GM04504 (cell line): ENCODE results near the gene SPAG7.

ENCODE experiments used
- DNase-seq: peaks from one replicate; pipeline ENCODE4 v3.0.0-alpha.2; 2012; ENCODE audit warnings: low read depth

The SPAG7 gene

GRCh38 chr17:4950075-4950745 lies 17.4 kb downstream of the SPAG7 start:
- DNase-seq = no peak

GRCh38 chr17:4949321-4950074 lies 18.1 kb downstream of the SPAG7 start:
- DNase-seq = no peak

- peak; percentile 84 for DNase-seq
These were observed 18.7 kb downstream of the SPAG7 start for GRCh38 chr17:4948931-4949320.

- DNase-seq = peak; percentile 88
These were observed 19.3 kb downstream of the SPAG7 start, which contains the start of gene PFN1 for GRCh38 chr17:4948166-4948930. Gene PFN1 (minus strand): TSS chr17:4948530. CDS start chr17:4948394, 136 bp downstream.

GRCh38 chr17:4947411-4948165 lies 20.0 kb downstream of the SPAG7 start:
- DNase-seq = no peak

- no peak for DNase-seq
These were observed 20.6 kb downstream of the SPAG7 start for GRCh38 chr17:4947010-4947410.

GRCh38 chr17:4946312-4946976 lies 21.2 kb downstream of the SPAG7 start:
- no peak for DNase-seq

- no peak for DNase-seq
These were observed 21.7 kb downstream of the SPAG7 start for GRCh38 chr17:4945944-4946280.

GRCh38 chr17:4945176-4945943 lies 22.3 kb downstream of the SPAG7 start:
- DNase-seq = peak; percentile 86

GRCh38 chr17:4944554-4945175 lies 23.0 kb downstream of the SPAG7 start:
- DNase-seq = no peak

GRCh38 chr17:4944163-4944553 lies 23.5 kb downstream of the SPAG7 start:
- no peak for DNase-seq

- no peak for DNase-seq
These were observed 24.7 kb downstream of the SPAG7 start for GRCh38 chr17:4942760-4943508.

- DNase-seq = no peak
These were observed 26.4 kb downstream of the SPAG7 start for GRCh38 chr17:4941319-4941610.

GRCh38 chr17:4940555-4941318 lies 26.9 kb downstream of the SPAG7 start:
- DNase-seq = no peak

GRCh38 chr17:4939796-4940554 lies 27.6 kb downstream of the SPAG7 start, which contains the start of the genes RNF167 and SLC25A11:
Gene RNF167 (plus strand): TSS chr17:4940268. CDS start chr17:4940910, 642 bp downstream.
Gene SLC25A11 (minus strand): TSS chr17:4940046. CDS start chr17:4939910, 136 bp downstream.
- DNase-seq = peak; percentile 100

GRCh38 chr17:4939546-4939795 lies 28.1 kb downstream of the SPAG7 start:
- DNase-seq = no peak

GRCh38 chr17:4938688-4939545 lies 28.7 kb downstream of the SPAG7 start:
- no peak for DNase-seq
